ENCODE data around the gene PTRH1.
"Not testable (repeated sequence)": the region's sequence is repeated elsewhere in the genome, so short reads cannot be mapped to it uniquely, and the experiment has no call there.

The PTRH1 gene

DNA sequence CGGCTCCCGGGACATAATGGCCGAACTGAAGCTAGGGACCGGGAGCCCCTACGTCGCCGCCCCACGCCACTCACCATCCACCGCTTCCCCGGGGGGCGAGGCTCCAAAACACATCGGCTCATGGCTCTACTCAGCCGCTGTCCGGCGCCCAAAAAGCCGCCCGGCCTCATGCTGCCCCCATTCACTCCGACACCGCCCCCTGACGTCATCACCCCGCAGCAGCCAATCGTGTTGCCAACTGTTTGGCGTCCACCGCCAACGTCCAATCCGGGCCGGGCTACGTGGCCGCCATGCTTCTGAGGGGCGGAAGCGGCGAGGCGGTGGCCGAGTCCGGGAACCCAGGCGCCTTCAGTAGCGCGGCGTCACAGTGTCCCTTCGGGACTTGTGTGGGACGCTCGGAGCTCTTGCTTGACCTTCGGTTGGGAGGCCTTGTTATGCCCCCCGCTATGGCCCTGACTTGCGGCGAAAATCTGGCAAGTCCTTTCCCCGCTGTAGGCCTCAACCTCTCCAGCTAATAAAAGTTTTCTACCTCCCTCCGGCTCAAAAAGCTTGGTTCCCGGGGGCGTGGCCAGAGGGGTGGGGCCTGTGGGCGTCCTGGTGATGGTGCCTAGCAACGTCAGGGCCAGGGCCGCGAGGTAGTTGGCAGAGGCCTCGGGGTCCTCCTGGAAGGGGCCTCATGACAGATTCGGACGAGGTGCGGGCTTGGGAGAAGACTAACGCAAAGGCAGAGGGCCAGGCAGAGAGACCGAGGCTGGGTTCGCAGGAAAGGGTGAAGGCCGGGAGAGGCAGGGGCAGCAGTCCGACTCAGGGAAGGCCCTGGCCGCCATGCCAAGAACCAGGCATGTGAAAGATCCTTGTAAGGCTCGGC is at the start of gene PTRH1, which contains the start of gene TTC16:
Gene PTRH1 (minus strand): TSS at position 194 of the 868 bp plus-strand sequence. CDS start 24 bp downstream, at position 170.
Gene TTC16 (plus strand): TSS at position 610 of the 868 bp plus-strand sequence. CDS start 67 bp downstream, at position 677.
- DNase-seq = peak; percentile 96

- peak; percentile 19 for DNase-seq
Observed at GRCh38 chr9:127763918-127764384, 48.5 kb upstream of the PTRH1 start.

GRCh38 chr9:127762111-127762676 is 46.7 kb upstream of the PTRH1 start:
- peak; percentile 5 for DNase-seq

DNA sequence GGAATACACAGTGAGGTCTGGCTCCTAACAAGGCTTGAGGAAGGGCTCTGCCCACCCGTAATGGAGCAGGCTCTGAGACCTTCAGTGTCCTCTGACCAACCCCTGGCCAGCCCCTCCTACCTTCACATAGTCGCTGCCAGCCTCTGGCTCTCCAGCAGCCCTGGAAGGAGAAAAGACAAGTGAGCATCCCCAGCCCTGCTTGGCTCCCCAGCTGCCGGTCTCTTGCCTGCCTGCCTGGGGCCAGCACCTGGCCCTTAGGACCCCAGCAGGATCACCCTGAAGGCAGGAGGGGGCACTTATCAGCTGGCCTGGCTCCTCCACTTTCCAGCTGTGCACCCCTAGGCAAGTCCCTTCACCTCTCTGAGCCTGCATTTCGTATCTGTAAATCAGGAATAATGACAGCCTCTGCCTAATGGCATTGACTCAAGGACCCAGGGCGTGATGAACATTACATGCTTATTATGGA is 46.1 kb upstream of the PTRH1 start:
- DNase-seq = no peak

- DNase-seq = no peak
Observed at GRCh38 chr9:127761061-127761460, 45.6 kb upstream of the PTRH1 start.

GRCh38 chr9:127758843-127759242 is 43.4 kb upstream of the PTRH1 start:
- no peak for DNase-seq

GRCh38 chr9:127756776-127757175 is 41.3 kb upstream of the PTRH1 start:
- not testable (repeated sequence) for DNase-seq

DNA sequence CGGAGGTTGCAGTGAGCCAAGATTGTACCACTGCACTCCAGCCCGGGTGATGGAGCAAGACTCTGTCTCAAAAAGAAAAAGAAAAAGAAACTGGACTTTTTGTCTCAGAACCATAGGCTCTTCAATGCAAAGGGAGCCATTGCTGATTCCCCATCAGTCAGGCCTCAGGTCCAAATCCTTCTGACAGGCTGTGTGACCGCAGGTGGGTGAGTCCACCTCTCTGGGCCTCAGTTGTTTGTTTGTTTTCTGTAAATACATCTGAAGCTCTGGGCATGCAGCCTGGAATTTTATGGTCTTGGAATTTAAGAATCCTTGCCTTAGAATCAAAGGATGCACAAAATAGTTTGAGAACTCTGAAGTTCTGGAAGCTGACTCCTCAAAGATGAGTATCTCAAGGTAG is 40.8 kb upstream of the PTRH1 start:
- DNase-seq = no peak

- DNase-seq = no peak
Observed at GRCh38 chr9:127755061-127756060, 39.9 kb upstream of the PTRH1 start.

DNA sequence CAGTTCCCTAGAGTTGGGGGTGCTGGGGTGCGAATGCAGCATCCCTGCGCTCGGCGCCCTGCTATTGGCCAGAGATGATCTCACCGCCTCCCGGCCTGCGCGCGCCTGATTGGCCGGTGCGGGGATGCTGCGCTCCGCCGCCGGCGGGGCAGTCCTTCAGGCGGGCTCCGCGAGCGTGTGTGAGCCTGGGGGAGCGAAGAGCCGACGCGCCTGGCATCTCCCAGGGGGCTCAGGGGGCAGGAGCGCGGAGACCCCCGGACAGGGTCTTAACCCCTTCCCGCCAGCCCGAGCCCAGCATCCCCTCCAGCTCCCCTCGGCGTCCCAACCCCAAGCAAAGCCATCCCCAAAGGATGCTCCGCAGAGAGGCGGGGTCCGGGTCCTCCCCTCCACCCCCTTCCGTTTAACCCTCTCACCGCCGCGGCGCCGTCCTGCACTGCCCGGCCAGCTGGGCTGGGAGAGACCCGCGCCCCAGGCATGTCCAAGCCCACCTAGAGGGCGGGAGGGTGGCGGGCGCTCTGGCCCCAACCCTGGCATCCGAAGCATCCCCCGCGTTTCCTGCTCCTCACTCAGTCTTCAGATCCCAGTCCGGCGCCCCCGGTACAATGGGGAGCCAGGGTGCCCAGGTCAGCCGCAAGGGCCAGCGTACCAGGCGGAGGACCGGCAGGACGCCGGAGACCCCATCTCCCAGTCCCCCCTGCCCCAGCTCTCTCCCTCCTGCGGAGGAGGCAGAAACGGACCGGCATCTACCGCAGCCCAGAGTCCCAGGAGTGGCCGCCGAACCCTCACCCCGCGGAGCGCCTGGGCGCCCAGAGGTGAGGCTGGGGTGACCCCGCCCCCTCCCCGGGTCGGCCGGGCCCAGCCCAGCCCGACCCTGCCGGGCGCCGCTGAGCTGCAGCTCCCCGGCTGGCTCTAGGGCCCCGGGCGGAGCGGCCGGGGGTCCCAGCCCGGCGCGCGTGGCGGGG is 38.9 kb upstream of the PTRH1 start:
- peak; percentile 37 for DNase-seq

- DNase-seq = no peak
Observed at GRCh38 chr9:127753622-127754021, 38.2 kb upstream of the PTRH1 start.

GRCh38 chr9:127753148-127753547 is 37.7 kb upstream of the PTRH1 start:
- no peak for DNase-seq

DNA sequence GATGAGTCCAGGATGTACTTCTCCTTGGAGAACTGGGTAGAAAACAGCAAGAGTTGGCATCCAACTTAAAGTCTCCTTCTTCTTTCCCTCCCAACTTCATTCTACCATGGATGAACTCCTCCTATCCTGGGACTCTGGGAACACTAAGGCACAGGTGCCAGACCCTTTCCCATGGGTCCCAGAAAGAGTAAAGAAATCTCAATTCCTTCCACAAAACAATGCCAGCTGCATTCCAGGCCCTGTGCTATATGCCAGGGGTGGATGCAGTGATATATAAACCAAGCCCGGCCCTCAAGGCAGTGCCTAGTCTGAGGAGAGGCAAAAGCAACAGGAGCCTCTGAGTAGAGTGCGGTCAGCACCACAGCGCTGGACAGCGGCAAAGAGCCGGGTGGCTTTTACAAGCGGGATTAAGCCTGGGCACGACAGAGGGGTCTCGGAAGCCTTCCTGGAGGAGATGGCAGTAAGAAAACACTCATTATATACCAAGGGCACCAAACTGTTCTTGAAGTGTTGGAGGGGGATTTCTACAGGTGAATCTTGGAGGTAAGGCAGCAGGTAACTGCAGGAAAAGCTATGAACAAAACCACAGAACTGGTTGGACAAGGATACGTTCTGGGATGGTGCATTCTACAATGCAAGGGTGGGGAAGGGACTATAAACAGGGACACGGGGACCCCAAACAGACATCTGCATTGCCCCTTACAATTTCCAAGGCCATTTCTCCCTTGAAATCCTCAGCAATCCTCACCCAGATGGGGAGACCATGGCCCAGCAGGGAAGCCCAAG is 36.0 kb upstream of the PTRH1 start:
- no peak for DNase-seq

- DNase-seq = no peak
Observed at GRCh38 chr9:127749090-127749787, 33.8 kb upstream of the PTRH1 start.

DNA sequence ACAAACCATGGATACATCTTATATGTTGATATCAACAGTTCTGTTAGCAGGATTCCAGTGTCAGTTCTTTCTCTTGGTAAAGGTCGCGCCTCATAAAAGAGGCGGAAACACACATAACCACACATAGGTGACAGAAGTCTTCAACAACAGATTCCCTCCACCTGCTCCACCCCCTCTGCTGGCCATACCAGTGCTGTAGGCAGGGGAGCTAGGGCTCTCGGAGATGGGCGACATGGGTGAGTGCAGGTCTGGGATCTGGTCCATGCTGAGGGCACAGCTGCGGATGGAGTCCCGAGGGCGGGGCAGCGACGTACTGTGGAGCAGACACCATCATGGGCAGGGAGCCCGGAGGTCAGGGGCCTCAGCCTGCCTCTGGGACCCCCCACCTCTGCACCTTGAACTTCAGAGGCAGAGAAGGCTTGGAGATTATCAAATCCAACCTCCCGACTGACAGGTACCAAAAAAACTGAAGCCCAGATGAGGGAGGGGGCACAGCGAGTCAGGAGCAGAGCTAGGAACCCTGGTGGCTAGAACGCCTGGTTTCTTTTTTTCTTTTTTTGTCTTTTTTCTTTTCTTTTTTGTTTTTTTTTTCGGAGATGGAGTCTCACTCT is 31.6 kb upstream of the PTRH1 start:
- DNase-seq = no peak

- DNase-seq = no peak
Observed at GRCh38 chr9:127744398-127745110, 29.1 kb upstream of the PTRH1 start.

DNA sequence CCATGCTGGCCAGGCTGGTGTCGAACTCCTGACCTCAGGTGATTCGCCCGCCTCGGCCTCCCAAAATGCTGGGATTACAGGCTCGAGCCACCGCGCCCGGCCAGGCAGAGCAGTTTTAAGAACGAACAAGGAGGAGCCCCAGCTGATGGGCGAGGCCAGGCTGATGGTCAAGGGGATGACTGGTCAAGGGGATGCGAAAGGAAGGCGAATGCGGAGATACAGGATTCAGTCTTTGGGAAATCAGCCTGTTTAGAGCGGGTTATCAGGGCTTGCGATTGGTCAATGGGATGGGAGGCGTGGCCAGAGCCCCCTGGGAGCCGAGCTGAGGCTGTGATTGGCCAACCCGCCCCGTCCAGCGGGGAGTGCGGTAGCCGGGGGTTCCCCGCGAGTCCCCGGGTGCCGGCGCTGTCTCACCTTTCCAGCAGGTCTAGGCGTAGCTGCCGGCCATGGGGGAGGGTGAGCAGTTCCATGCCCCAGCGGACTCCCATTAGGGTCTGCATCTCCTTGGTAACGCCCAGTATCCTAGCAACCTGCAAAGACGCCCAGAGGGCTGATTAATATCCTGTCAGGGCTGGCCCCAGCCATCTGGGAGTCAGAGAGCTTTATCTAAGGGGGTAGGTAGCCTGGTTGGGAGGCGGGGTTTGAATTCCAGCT is 27.1 kb upstream of the PTRH1 start:
- no peak for DNase-seq

DNA sequence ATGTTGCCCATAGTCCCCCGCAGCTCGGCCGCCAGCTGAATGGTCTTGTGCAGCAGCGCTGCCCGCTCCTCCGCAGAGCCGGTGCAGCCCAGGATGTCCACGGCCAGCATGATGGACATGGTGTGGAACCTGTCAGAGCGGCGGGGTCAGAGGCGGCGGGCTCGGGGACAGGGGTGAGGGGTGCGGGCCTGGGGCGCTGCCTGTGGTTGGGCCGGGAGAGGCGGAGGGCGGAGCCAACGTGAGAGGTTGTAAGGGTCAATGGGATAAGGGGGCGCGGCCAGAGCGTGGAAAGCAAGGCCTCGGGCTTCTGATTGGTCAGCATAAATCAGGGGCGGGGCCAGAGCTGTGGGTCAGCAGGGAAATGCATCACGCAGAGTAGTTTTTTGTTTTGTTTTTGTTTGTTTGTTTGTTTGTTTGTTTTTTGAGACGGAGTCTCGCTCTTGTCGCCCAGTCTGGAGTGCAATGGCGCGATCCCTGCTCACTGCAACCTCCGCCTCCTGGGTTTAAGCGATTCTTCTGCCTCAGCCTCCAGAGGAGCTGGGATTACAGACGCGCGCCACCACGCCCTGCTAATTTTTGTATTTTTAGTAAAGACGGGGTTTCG is 26.5 kb upstream of the PTRH1 start:
- peak; percentile 87 for DNase-seq
